Erythroblast (primary cell): Measurements from ENCODE around the gene RFFL.
"Not testable (repeated sequence)": the region's sequence is repeated elsewhere in the genome, so short reads cannot be mapped to it uniquely, and the experiment has no call there.

Experiments
- DNase-seq, 2 experiments: peaks; one replicate each; lab custom pipeline; 2025; lab: John Stamatoyannopoulos, UW
- GATA1 ChIP-seq: IDR thresholded peaks from 2 replicates; pipeline ENCODE4 v1.6.1; 2011; ENCODE audit warnings: low read depth, mild to moderate bottlenecking, control low read depth, low read length, moderate library complexity
- POLR2A ChIP-seq: IDR thresholded peaks from 2 replicates; pipeline ENCODE4 v1.6.1; 2011; ENCODE audit warnings: mild to moderate bottlenecking, low read length

Gene RFFL

DNA sequence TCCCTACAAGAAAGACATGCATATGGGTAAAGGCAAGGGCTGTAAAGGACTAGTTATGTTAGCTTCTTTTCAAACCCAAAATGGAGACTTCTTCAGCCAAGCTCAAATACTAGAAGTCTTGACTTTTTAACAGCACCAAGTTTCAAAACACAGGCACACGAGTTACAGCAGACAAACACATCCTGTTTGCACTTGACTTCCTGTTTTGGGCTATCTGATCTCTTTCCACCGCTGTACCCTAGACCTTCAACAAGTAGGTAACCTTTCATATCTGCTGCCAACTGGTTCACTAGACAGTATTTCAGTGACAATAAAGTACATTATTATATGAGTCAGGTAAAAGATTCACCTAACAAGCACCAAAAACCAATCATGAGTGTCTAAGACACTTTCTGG lies 12.3 kb downstream of the RFFL start:
- DNase-seq: peak; percentile 50 to 51
- no peak for TF ChIP-seq POLR2A
- TF ChIP-seq GATA1: no peak

DNA sequence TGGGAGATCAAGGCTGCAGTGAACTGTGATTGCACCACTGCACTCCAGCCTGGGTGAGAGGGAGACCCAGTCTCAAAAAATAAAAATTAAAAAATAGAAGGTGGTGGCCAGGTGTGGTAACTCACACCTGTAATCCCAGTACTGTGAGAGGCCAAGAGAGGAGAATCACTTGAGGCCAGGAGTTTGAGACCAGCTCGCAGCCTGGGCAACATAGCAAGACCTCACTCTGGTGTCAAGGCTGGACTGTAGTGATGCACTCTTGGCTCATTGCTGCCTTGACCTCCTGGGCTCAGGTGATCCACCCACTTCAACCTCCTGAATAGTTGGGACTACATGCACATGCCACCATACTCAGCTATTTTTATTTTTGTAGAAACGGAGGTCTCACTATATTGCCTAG lies 13.3 kb downstream of the RFFL start:
- no peak for DNase-seq
- TF ChIP-seq POLR2A: no peak
- no peak for TF ChIP-seq GATA1

DNA sequence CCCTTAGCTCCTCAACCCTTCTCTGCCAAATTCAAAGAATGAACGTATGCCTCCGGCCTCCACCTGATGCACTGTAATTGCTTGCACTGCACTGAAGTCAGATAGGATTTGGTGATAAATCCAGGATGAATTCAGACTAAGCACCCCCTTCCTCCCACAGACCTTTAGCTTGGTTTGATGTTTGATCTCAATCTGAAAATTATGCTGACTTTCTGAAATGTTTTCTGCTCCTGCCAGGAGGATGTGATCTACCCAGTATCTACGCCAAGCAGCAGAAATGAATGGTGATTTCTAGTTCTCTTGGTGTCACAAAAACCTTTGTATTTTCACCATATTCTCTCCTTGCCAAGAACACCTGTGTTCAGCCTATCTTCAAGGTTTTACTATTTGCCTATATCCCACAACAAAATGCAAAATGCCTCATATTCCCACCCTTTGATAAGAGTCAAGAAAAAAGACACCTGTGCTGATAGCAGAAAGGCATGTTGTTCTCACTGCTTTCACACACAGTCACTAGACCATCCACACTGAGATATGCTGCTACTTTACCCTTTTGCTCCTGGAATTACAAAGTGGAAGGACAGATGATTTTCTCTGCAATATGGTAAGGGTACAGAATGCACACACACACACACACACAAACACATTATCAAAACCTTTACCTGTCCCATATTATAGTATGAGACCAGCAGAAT lies 14.7 kb downstream of the RFFL start:
- no peak for DNase-seq
- TF ChIP-seq GATA1 (no peak), POLR2A (no peak)

DNA sequence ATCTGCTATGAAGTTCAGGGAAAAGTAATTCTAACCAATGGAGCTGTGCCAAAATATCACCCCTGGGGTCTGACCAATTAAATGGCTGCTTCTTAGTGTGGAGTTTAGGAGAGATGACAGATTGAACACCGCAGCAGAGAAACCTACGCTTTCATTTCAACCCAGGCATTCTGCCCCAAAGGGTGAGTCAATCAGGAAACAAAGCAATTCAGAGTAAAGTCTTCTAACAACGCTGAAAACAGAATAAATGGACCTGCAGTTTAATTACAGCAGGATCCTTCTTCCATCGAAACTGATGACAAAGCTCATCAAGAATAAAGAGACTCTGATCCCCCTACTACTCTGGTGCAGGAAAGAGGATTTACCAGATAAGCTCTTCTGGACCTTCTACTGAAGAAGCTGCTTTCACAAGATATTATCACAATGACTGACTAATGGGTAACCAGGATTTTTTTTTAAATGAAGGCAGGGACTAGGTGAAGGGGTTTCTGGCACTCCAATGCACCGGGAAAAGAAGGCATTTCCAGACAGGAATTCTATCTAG lies 16.7 kb downstream of the RFFL start:
- TF ChIP-seq POLR2A (no peak), GATA1 (no peak)
- no peak for DNase-seq

DNA sequence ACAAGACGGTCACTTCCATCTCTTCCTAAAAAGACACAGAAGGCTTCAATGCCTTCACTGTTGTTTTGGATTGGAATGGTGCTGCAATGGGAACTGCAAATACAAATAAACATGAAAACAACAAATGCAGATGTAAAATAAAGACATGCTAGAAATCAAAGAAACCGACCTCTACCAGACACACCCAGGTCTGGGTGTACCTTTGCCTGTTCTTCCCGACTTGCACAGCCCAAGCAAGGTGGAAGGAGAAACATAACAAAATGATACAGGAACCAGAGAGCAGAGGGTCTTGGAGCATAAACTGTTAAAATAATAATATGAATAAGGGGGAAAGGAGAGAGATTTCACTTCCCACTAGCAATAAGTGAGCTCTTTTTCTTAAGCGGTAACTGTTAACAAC lies 17.3 kb downstream of the RFFL start:
- TF ChIP-seq POLR2A (no peak), GATA1 (no peak)
- no peak for DNase-seq

DNA sequence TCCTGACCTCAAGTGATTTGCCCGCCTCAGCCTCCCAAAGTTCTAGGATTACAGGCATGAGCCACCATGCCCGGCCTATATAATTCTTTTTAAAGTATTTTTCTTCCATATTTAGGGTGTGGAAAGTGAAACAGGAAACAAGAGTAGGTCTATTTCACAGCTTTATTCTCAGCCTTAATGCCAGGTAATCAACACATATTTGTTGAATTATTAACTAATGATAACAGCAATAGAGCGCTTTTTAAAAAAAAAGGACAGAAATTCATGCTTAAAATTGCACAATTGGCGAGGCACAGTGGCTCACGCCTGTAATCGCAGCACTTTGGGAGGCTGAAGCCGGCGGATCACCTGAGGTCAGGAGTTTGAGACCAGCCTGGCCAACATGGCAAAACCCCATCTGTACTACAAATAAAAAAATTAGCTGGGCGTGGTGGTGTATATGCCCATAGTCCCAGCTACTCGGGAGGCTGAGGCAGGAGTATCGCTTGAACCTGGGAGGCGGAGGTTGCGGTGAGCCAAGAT lies 18.0 kb downstream of the RFFL start:
- DNase-seq: not testable (repeated sequence)

DNA sequence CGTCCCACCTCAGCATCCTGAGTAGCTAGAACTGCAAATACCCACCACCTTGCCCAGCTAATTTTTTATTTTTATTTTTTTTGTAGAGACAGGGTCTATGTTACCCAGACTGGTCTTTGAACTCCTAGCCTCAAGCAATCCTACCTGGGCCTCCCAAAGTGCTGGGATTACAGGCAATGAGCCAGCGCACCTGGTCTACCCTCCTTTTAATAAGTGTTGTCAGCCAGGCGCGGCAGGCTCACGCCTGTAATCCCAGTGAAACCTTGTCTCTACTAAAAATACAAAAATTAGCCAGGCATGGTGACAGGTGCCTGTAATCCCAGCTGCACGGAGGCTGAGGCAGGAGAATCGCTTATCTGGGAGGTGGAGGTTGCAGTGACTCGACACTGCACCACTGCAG lies 19.3 kb downstream of the RFFL start:
- peak in 1 of 2 experiments; percentile 13 for DNase-seq
- TF ChIP-seq POLR2A: no peak
- TF ChIP-seq GATA1: no peak

DNA sequence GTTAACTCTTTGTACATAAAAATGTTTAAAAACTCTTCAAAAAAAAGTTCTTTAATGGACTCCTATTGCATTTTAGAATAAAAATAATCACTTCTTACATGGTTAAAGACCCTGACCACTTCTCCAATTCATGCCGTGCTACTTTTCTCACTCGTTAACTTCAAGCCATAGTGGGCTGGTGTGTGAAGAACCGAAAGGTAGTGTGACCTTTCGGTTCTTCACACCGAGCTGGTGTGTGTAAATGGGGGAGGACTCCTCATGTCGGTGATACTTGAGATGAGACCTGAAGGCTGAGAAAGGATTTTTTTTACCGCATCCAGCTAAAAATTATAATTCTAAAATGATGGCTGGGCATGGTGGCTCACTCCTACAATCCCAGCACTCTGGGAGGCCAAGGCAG lies 22.1 kb downstream of the RFFL start:
- no peak for DNase-seq
- TF ChIP-seq GATA1 (no peak), POLR2A (no peak)

DNA sequence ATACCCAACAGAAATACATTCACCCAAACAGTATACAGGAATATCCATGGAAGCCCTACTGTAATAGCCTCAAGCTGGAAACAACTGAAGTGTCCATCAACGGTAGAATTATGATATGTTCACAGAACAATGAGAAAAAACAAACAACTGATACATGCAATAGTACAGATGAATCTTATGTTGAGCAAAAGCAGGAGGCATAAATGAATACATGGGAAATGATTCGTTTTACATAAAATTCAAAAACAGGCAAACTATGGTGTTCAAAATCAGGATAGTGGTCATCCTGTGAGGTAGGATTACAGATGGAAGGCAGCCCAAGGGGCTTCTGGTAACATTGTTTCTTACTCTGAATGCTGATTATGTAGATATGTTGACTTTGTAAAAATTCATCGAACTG lies 25.1 kb downstream of the RFFL start:
- no peak for DNase-seq
- TF ChIP-seq POLR2A (no peak), GATA1 (no peak)

DNA sequence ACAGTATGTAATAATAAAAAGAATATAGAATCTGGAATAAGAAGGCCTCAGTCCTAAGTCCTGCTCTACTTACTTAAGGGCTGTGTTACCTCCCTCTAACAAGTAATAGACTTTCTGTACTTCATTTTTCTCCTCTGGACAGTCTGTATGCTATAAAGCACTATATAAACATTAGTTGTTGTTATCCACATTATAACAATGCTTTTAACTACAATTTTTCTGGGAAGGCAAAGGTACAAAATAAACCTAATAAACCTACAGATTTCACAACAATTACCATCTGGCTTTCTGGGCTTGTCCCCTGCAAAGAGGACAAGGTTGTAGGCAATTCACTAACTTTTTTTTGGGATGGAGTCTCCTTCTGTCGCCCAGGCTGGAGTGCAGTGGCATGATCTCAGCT lies 32.7 kb downstream of the RFFL start:
- TF ChIP-seq POLR2A (no peak), GATA1 (no peak)
- DNase-seq: no peak

DNA sequence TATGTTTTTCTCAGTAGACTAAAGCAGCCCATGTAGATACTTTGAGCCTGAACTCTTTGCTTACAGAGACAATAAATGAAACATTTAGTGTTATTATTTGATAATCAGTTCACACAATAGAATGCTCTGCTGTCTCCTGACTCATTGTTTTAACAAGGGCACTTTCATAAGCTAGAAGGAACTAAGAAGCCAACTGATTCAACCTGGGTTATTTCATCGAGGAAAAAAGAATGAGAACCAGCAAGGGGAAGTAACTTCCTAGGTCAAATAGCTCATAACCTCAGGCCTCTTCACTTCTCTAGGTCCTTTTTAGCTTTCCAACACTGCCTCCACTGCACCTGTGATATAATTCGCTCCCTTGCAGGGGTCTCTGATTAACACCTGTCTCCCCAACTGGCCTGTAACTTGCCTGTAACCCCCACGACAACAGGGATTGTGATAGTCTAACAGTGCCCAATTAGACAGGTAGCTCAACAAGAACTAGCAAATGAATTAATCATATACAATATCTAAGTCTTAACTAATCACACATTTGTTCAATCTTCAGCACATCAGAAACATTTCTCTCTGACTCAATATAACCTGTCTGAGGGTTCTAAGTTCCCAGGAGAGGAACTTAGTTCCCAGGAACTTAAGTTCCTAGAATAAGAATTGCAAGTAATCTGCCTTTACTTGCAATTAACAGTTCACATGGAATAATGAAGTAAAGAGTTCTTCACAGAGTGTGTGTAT lies 34.8 kb downstream of the RFFL start:
- TF ChIP-seq GATA1 (no peak), POLR2A (no peak)
- no peak for DNase-seq

DNA sequence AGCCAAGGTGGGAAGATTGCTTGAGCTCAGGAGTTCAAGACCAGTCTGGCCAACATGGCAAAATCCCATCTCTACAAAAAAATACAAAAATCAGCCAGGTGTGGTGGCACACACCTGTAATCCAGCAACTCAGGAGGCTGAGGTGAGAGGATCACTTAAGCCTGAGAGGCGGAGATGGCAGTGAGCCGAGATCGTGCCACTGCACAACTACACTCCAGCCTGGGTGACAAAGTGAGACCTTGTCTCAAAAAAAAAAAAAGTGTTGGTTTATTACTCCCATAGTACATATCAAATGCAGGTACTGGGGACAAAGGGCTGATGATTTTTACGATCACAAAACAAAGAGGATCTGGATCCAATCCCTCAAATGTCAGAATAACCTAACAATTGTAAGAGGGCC lies 35.4 kb downstream of the RFFL start:
- DNase-seq: not testable (repeated sequence)

DNA sequence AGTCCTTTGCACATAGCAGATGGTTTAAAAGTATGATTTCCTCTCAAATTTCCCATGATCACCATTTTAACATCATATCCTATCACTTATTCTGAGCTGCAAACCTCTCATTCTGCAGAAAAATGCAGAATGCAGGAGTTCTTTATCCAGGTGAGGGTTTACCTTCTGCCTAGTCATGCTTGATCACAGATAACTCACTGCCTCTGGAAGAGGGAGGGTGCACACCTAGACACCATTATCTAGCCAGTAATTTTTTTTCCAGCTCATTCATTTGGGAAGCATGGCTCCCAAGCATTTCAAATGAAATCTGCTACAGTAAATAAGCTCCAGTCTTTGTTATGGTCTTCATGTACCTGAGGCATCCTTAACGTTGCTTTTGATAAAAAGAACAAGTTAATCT lies 38.0 kb downstream of the RFFL start:
- DNase-seq: no peak
- TF ChIP-seq POLR2A (no peak), GATA1 (no peak)

DNA sequence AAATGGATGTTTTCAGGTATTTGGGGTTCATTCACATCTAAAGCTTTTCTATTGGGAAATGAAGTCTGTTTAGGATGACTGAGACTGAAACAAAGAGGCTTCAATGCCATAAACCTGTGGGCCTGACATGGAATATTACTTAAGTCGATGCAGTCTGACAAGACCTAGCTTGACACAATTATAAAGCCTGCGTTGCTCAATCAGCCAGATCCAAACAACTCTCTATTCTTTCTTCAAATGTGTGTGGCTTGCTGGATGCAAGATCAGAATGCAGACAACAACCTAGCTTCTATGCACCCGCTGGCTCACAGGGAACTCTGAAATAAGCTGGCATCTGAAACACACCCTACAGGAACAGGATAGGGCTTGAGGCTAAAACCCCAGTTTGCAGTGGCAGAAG lies 40.0 kb downstream of the RFFL start:
- TF ChIP-seq GATA1: no peak
- TF ChIP-seq POLR2A: no peak
- DNase-seq: no peak
